Measurements from ENCODE around the gene STATH. TPM values are rescaled to one million over a fixed set of nuclear protein-coding genes. Genes with fewer than 3 reads are reported as not detected.
"Not testable (repeated sequence)": the region's sequence is repeated elsewhere in the genome, so short reads cannot be mapped to it uniquely, and the experiment has no call there.

The STATH gene
- total and polyA plus RNA-seq, 4 experiments from 2014 or later = not detected

GRCh38 chr4:70023218-70023617 lies 27.5 kb downstream of the STATH start:
- Mint-ChIP-seq H3K36me3 (no peaks in the 10 kb centered on the region), H3K9me3 (peaks cover 0 to 2% (median 0%) of the 10 kb centered on the region in 8 donors), H3K27me3 (no peaks in the 10 kb centered on the region), H3K4me1 (no peaks in the 10 kb centered on the region), H3K4me3 (no peak overlapping the region), H3K27ac (no peak overlapping the region)
- no peak overlapping the region for H3K4me3 ChIP-seq (ENCODE audit: low read length in 2 of 2)
- H3K27ac ChIP-seq (ENCODE audit: low read depth, low read length) = no peak overlapping the region
- no peaks in the 10 kb centered on the region for H3K9me3 ChIP-seq (ENCODE audit: control insufficient read depth in 1 of 2, low read length in 2 of 2)
- ChIA-PET POLR2A (ENCODE audit: partially characterized antibody) (no interaction called here), CTCF (ENCODE audit: partially characterized antibody) (no interaction called here)
- no peaks in the 10 kb centered on the region for H3K27me3 ChIP-seq (ENCODE audit: insufficient read depth, low read length)
- H3K36me3 ChIP-seq (ENCODE audit: insufficient read depth, low read length) = no peaks in the 10 kb centered on the region
- no peak for DNase-seq
- intact Hi-C loops (cut with micrococcal nuclease) = no loop called here
- no peaks in the 10 kb centered on the region for H3K4me1 ChIP-seq (ENCODE audit: insufficient read depth, low read length)

- Histone ChIP-seq H3K4me1 (ENCODE audit: insufficient read depth, low read length) (no peaks in the 10 kb centered on the region), H3K27me3 (ENCODE audit: insufficient read depth, low read length) (no peaks in the 10 kb centered on the region), H3K27ac (ENCODE audit: low read depth, low read length) (no peak overlapping the region), H3K4me3 (ENCODE audit: low read length in 2 of 2) (no peak overlapping the region), H3K36me3 (ENCODE audit: insufficient read depth, low read length) (no peaks in the 10 kb centered on the region), H3K9me3 (ENCODE audit: control insufficient read depth in 1 of 2, low read length in 2 of 2) (no peaks in the 10 kb centered on the region)
- Mint-ChIP-seq H3K36me3 (no peaks in the 10 kb centered on the region), H3K27me3 (no peaks in the 10 kb centered on the region), H3K9me3 (peaks cover 0 to 3% (median 0%) of the 10 kb centered on the region in 8 donors), H3K4me1 (no peaks in the 10 kb centered on the region), H3K27ac (no peak overlapping the region), H3K4me3 (no peak overlapping the region)
- intact Hi-C loops (cut with micrococcal nuclease) = no loop called here
- ChIA-PET POLR2A (ENCODE audit: partially characterized antibody) (no interaction called here), CTCF (ENCODE audit: partially characterized antibody) (no interaction called here)
- DNase-seq = no peak
These were observed 31.2 kb downstream of the STATH start for GRCh38 chr4:70027011-70027410.

- H3K4me3 ChIP-seq (ENCODE audit: low read length in 2 of 2); H3K27me3 Mint-ChIP-seq; H3K9me3 ChIP-seq (ENCODE audit: control insufficient read depth in 1 of 2, low read length in 2 of 2); H3K4me1 ChIP-seq (ENCODE audit: insufficient read depth, low read length); POLR2A ChIA-PET (ENCODE audit: partially characterized antibody); H3K36me3 ChIP-seq (ENCODE audit: insufficient read depth, low read length); CTCF ChIA-PET (ENCODE audit: partially characterized antibody); H3K27me3 ChIP-seq (ENCODE audit: insufficient read depth, low read length); DNase-seq; intact Hi-C loops (cut with micrococcal nuclease); H3K27ac ChIP-seq (ENCODE audit: low read depth, low read length); H3K27ac Mint-ChIP-seq; H3K36me3 Mint-ChIP-seq; H3K4me1 Mint-ChIP-seq; H3K4me3 Mint-ChIP-seq; H3K9me3 Mint-ChIP-seq: not testable (repeated sequence)
These were observed 32.4 kb downstream of the STATH start, which contains the start of gene HTN3 for GRCh38 chr4:70028159-70028558. HTN3 (plus strand) TSS chr4:70028459; CDS start chr4:70030741, 2,282 bp downstream.

GRCh38 chr4:70037559-70037958 lies 41.8 kb downstream of the STATH start:
- CTCF ChIA-PET (ENCODE audit: partially characterized antibody); H3K36me3 Mint-ChIP-seq; H3K27ac Mint-ChIP-seq; H3K4me1 ChIP-seq (ENCODE audit: insufficient read depth, low read length); H3K27me3 ChIP-seq (ENCODE audit: insufficient read depth, low read length); POLR2A ChIA-PET (ENCODE audit: partially characterized antibody); DNase-seq; H3K27ac ChIP-seq (ENCODE audit: low read depth, low read length); H3K4me3 Mint-ChIP-seq; H3K27me3 Mint-ChIP-seq; intact Hi-C loops (cut with micrococcal nuclease); H3K9me3 ChIP-seq (ENCODE audit: control insufficient read depth in 1 of 2, low read length in 2 of 2); H3K4me1 Mint-ChIP-seq; H3K36me3 ChIP-seq (ENCODE audit: insufficient read depth, low read length); H3K4me3 ChIP-seq (ENCODE audit: low read length in 2 of 2): not testable (repeated sequence)
- peaks cover 0 to 18% (median 7%) of the 10 kb centered on the region in 8 donors for H3K9me3 Mint-ChIP-seq

GRCh38 chr4:70039928-70040327 lies 44.2 kb downstream of the STATH start:
- H3K9me3 ChIP-seq (ENCODE audit: control insufficient read depth in 1 of 2, low read length in 2 of 2); H3K36me3 Mint-ChIP-seq; H3K4me3 Mint-ChIP-seq; POLR2A ChIA-PET (ENCODE audit: partially characterized antibody); H3K4me1 Mint-ChIP-seq; H3K27ac ChIP-seq (ENCODE audit: low read depth, low read length); CTCF ChIA-PET (ENCODE audit: partially characterized antibody); H3K36me3 ChIP-seq (ENCODE audit: insufficient read depth, low read length); H3K27me3 Mint-ChIP-seq; H3K27ac Mint-ChIP-seq; DNase-seq; H3K27me3 ChIP-seq (ENCODE audit: insufficient read depth, low read length); H3K4me1 ChIP-seq (ENCODE audit: insufficient read depth, low read length); intact Hi-C loops (cut with micrococcal nuclease); H3K4me3 ChIP-seq (ENCODE audit: low read length in 2 of 2): not testable (repeated sequence)
- peaks cover 0 to 18% (median 7%) of the 10 kb centered on the region in 8 donors for H3K9me3 Mint-ChIP-seq

GRCh38 chr4:70041652-70042286 lies 46.0 kb downstream of the STATH start:
- Histone ChIP-seq H3K27ac (ENCODE audit: low read depth, low read length) (no peak overlapping the region), H3K36me3 (ENCODE audit: insufficient read depth, low read length) (no peaks in the 10 kb centered on the region), H3K27me3 (ENCODE audit: insufficient read depth, low read length) (no peaks in the 10 kb centered on the region), H3K4me1 (ENCODE audit: insufficient read depth, low read length) (no peaks in the 10 kb centered on the region), H3K9me3 (ENCODE audit: control insufficient read depth in 1 of 2, low read length in 2 of 2) (no peaks in the 10 kb centered on the region), H3K4me3 (ENCODE audit: low read length in 2 of 2) (no peak overlapping the region)
- Mint-ChIP-seq H3K27ac (no peak overlapping the region), H3K4me3 (no peak overlapping the region), H3K36me3 (no peaks in the 10 kb centered on the region), H3K27me3 (no peaks in the 10 kb centered on the region), H3K4me1 (no peaks in the 10 kb centered on the region), H3K9me3 (peaks cover 0 to 15% (median 7%) of the 10 kb centered on the region in 8 donors)
- intact Hi-C loops (cut with micrococcal nuclease) = no loop called here
- ChIA-PET CTCF (ENCODE audit: partially characterized antibody) (no interaction called here), POLR2A (ENCODE audit: partially characterized antibody) (no interaction called here)
- no peak for DNase-seq

GRCh38 chr4:70050138-70050537 lies 54.4 kb downstream of the STATH start, which contains the start of gene HTN1:
HTN1 (plus strand) TSS chr4:70050438; CDS start chr4:70053077, 2,639 bp downstream.
- CTCF ChIA-PET (ENCODE audit: partially characterized antibody); H3K27me3 Mint-ChIP-seq: not testable (repeated sequence)

More at GRCh38 chr4:70050138-70050537, 54.4 kb downstream of the STATH start, which contains the start of gene HTN1:
- intact Hi-C loops (cut with micrococcal nuclease); H3K27me3 ChIP-seq (ENCODE audit: insufficient read depth, low read length); H3K4me1 Mint-ChIP-seq; H3K27ac Mint-ChIP-seq; H3K4me1 ChIP-seq (ENCODE audit: insufficient read depth, low read length); DNase-seq; H3K27ac ChIP-seq (ENCODE audit: low read depth, low read length); POLR2A ChIA-PET (ENCODE audit: partially characterized antibody); H3K36me3 ChIP-seq (ENCODE audit: insufficient read depth, low read length); H3K4me3 Mint-ChIP-seq; H3K4me3 ChIP-seq (ENCODE audit: low read length in 2 of 2); H3K9me3 ChIP-seq (ENCODE audit: control insufficient read depth in 1 of 2, low read length in 2 of 2); H3K36me3 Mint-ChIP-seq; H3K9me3 Mint-ChIP-seq: not testable (repeated sequence)

Data from CD4-positive, alpha-beta memory T cell (primary cell).